CD4-positive, alpha-beta T cell (primary cell): ENCODE data around the gene NCF4. TPM values are rescaled to one million over a fixed set of nuclear protein-coding genes. Genes with fewer than 3 reads are reported as not detected.
A peak's percentile ranks its signal among the peaks of the same experiment; 100 is the strongest.

Experiments
- ATAC-seq: fragments of 200-7000 bp; cut with Tn5 transposase; one replicate; pipeline ENCODE4 v1.10.0; 2022; ENCODE audit warnings: mild to moderate bottlenecking; ENCODE audit not compliant: poor library complexity
- CTCF ChIA-PET: fragments of 350-600 bp; sonication (Branson Sonifier 250); formaldehyde crosslinking; loops from one replicate; lab custom pipeline; 2021; ENCODE audit warnings: antibody characterized with exemption, inconsistent platforms; lab: Charles Lee
- POLR2A ChIA-PET: fragments of 350-600 bp; sonication (Branson Sonifier 250); formaldehyde crosslinking; loops from one replicate; lab custom pipeline; 2021; ENCODE audit warnings: antibody characterized with exemption, inconsistent platforms; lab: Charles Lee
- DNase-seq, 14 experiments: peaks; one replicate each; pipeline ENCODE4 v3.0.0-alpha.2; 2013 to 2020; ENCODE audit warnings: mixed read lengths in 2 of 14
- H3K27ac ChIP-seq, 2 donors: one replicate each; pipeline versions ENCODE4 v1.5.1 to v1.7.0; 2013; ENCODE audit warnings: low read length in 2 of 2, low read depth in 1 of 2, mild to moderate bottlenecking in 1 of 2
- H3K27me3 ChIP-seq, 2 experiments: 1 replicate in 1 of 2; 2 replicates in 1 of 2; pipeline versions ENCODE4 v1.6.1 to v1.7.0; 2013; ENCODE audit warnings: low read length in 2 of 2, control low read depth in 1 of 2, mild to moderate bottlenecking in 1 of 2, moderate library complexity in 1 of 2; ENCODE audit not compliant: insufficient read depth in 2 of 2, control insufficient read depth in 1 of 2
- H3K36me3 ChIP-seq: one replicate; pipeline ENCODE4 v1.6.1; 2013; ENCODE audit warnings: low read length, control low read depth; ENCODE audit not compliant: insufficient read depth
- H3K4me1 ChIP-seq: one replicate; pipeline ENCODE4 v1.6.1; 2013; ENCODE audit warnings: low read length, control low read depth; ENCODE audit not compliant: insufficient read depth
- H3K4me3 ChIP-seq: one replicate; pipeline ENCODE4 v1.5.1; 2013; ENCODE audit warnings: mild to moderate bottlenecking, low read length, moderate library complexity
- H3K9me3 ChIP-seq, 2 experiments: 1 replicate in 1 of 2; 2 replicates in 1 of 2; pipeline versions ENCODE4 v1.6.1 to v1.7.0; 2013; ENCODE audit warnings: low read length in 2 of 2, mild to moderate bottlenecking in 2 of 2, control low read depth in 1 of 2, moderate library complexity in 1 of 2; ENCODE audit not compliant: control insufficient read depth in 1 of 2, insufficient read depth in 1 of 2
- H3K27ac Mint-ChIP-seq: one replicate; pipeline ENCODE4 v1.8.0; 2020; ENCODE audit warnings: mixed read lengths
- H3K27me3 Mint-ChIP-seq: one replicate; pipeline ENCODE4 v1.8.0; 2021; ENCODE audit warnings: mixed read lengths
- H3K36me3 Mint-ChIP-seq: one replicate; pipeline ENCODE4 v1.8.0; 2021; ENCODE audit warnings: low read depth, mixed read lengths
- H3K4me1 Mint-ChIP-seq: one replicate; pipeline ENCODE4 v1.8.0; 2021; ENCODE audit warnings: low read depth, mixed read lengths
- H3K4me3 Mint-ChIP-seq: one replicate; pipeline ENCODE4 v1.8.0; 2020; ENCODE audit warnings: mild to moderate bottlenecking, mixed read lengths
- H3K9me3 Mint-ChIP-seq: one replicate; pipeline ENCODE4 v1.8.0; 2020; ENCODE audit warnings: mixed read lengths
- CTCF ChIP-seq: fragments of 200-600 bp; IDR thresholded peaks from one replicate; pipeline ENCODE4 v1.8.0; 2022; ENCODE audit warnings: antibody characterized with exemption, mild to moderate bottlenecking
- intact Hi-C, 2 experiments: fragments of 100-400 bp; cut with DNase I in 1 of 2; cut with micrococcal nuclease in 1 of 2; formaldehyde crosslinking; loops; one replicate each; pipeline versions ENCODE4 v1.15.1 to v1.9.0; 2023 to 2025; cut with DNase I, micrococcal nuclease
- total RNA-seq, 174 experiments: library from RNA in 2 of 174; stranded (reverse) in 2 of 174; gene quantifications; one replicate each; pipeline ENCODE4 v1.2.3 and lab custom pipeline; 2021 to 2026

The NCF4 gene
- total RNA-seq, 2 experiments from 2014 or later, result 7.7 to 8.0 TPM

GRCh38 chr22:36856121-36856791 lies 4.5 kb upstream of the NCF4 start:
- CTCF ChIA-PET, result interaction anchor here (0.5 to 2.0 kb wide), 27 partner anchors 9 to 479 kb away, joined by 3 to 30 read pairs (median 4); partner anchors contain the start of gene IFT27
- peaks cover 32% of the 10 kb centered on the region for H3K4me1 ChIP-seq

GRCh38 chr22:36856792-36857135 lies 4.0 kb upstream of the NCF4 start:
- TF ChIP-seq CTCF, result no peak
- H3K9me3 Mint-ChIP-seq, result no peaks in the 10 kb centered on the region
- ChIA-PET POLR2A (interaction anchor here (1.4 kb wide), 1 partner anchor 80 kb away, joined by 7 read pairs; the partner anchor contains the start of gene IFT27), CTCF (interaction anchor here (0.7 to 2.0 kb wide), 13 partner anchors 8 to 478 kb away, joined by 3 to 30 read pairs (median 5); partner anchors contain the start of gene IFT27)
- Histone ChIP-seq H3K9me3 (no peaks in the 10 kb centered on the region), H3K4me3 (no peak overlapping the region), H3K27ac (no peak overlapping the region), H3K36me3 (no peaks in the 10 kb centered on the region), H3K27me3 (no peaks in the 10 kb centered on the region), H3K4me1 (peaks cover 37% of the 10 kb centered on the region)
- no peak overlapping the region for H3K4me3 Mint-ChIP-seq
- peaks cover 16% of the 10 kb centered on the region for H3K4me1 Mint-ChIP-seq
- intact Hi-C loops, result loop anchor here (1.0 to 10.0 kb wide), 6 partner anchors 74 to 338 kb away; partner anchors contain the start of gene IFT27 (in 1 of the 2)
- DNase-seq (no peak), ATAC-seq (no peak)
- peaks cover 5% of the 10 kb centered on the region for H3K27me3 Mint-ChIP-seq
- H3K36me3 Mint-ChIP-seq, result no peaks in the 10 kb centered on the region
- H3K27ac Mint-ChIP-seq, result no peak overlapping the region

More at GRCh38 chr22:36856121-36856791, 4.5 kb upstream of the NCF4 start:
- Mint-ChIP-seq H3K4me3 (peak overlapping the region; percentile 65), H3K9me3 (no peaks in the 10 kb centered on the region), H3K4me1 (peaks cover 17% of the 10 kb centered on the region), H3K27me3 (peaks cover 5% of the 10 kb centered on the region), H3K27ac (no peak overlapping the region), H3K36me3 (no peaks in the 10 kb centered on the region)
- intact Hi-C loops, result loop anchor here (1.0 to 10.0 kb wide), 6 partner anchors 74 to 339 kb away; partner anchors contain the start of gene IFT27 (in 1 of the 2)
- TF ChIP-seq CTCF, result peak; percentile 100
- H3K27me3 ChIP-seq, result no peaks in the 10 kb centered on the region
- no peaks in the 10 kb centered on the region for H3K9me3 ChIP-seq
- ATAC-seq, result peak; percentile 71
- no peak overlapping the region for H3K4me3 ChIP-seq
- DNase-seq, result peak; percentile 84 to 99 (median 94)
- POLR2A ChIA-PET, result interaction anchor here (0.6 to 1.4 kb wide), 2 partner anchors 32 to 80 kb away, joined by 3 to 7 read pairs; partner anchors contain the start of gene IFT27
- no peak overlapping the region for H3K27ac ChIP-seq
- H3K36me3 ChIP-seq, result no peaks in the 10 kb centered on the region

- no peaks in the 10 kb centered on the region for H3K9me3 Mint-ChIP-seq
Observed at GRCh38 chr22:36858156-36858555, 2.6 kb upstream of the NCF4 start.

More at GRCh38 chr22:36858156-36858555, 2.6 kb upstream of the NCF4 start:
- Mint-ChIP-seq H3K27ac (no peak overlapping the region), H3K4me1 (peaks cover 13% of the 10 kb centered on the region), H3K4me3 (no peak overlapping the region), H3K27me3 (peaks cover 5% of the 10 kb centered on the region), H3K36me3 (no peaks in the 10 kb centered on the region)
- ATAC-seq (no peak), DNase-seq (no peak)
- no peak overlapping the region for H3K4me3 ChIP-seq
- no peaks in the 10 kb centered on the region for H3K9me3 ChIP-seq
- no peak for TF ChIP-seq CTCF
- H3K27ac ChIP-seq, result no peak overlapping the region
- no peaks in the 10 kb centered on the region for H3K36me3 ChIP-seq
- peaks cover 49% of the 10 kb centered on the region for H3K4me1 ChIP-seq
- CTCF ChIA-PET, result interaction anchor here (2.4 kb wide), 1 partner anchor 76 kb away, joined by 8 read pairs; no protein-coding TSS in a partner anchor
- H3K27me3 ChIP-seq, result no peaks in the 10 kb centered on the region
- intact Hi-C loops, result loop anchor here in 1 of 2 experiments (5.0 to 10.0 kb wide), 2 partner anchors 311 to 337 kb away; no protein-coding TSS in a partner anchor
- POLR2A ChIA-PET, result no interaction called here
